ACHN (cell line): ENCODE measurements around the gene TSPAN5.
A peak's percentile ranks its signal among the peaks of the same experiment; 100 is the strongest.

Source experiments
- DNase-seq: peaks from one replicate; pipeline ENCODE4 v3.0.0-alpha.2; 2015
- in situ Hi-C: cut with HindIII; loops from 2 replicates; pipeline ENCODE4 v1.10.0; 2017; ENCODE audit warnings: low sequenced_read_pairs, low pct_ligation_motif_present, low pct_unique_long_range_greater_than_20kb

Gene TSPAN5

DNA sequence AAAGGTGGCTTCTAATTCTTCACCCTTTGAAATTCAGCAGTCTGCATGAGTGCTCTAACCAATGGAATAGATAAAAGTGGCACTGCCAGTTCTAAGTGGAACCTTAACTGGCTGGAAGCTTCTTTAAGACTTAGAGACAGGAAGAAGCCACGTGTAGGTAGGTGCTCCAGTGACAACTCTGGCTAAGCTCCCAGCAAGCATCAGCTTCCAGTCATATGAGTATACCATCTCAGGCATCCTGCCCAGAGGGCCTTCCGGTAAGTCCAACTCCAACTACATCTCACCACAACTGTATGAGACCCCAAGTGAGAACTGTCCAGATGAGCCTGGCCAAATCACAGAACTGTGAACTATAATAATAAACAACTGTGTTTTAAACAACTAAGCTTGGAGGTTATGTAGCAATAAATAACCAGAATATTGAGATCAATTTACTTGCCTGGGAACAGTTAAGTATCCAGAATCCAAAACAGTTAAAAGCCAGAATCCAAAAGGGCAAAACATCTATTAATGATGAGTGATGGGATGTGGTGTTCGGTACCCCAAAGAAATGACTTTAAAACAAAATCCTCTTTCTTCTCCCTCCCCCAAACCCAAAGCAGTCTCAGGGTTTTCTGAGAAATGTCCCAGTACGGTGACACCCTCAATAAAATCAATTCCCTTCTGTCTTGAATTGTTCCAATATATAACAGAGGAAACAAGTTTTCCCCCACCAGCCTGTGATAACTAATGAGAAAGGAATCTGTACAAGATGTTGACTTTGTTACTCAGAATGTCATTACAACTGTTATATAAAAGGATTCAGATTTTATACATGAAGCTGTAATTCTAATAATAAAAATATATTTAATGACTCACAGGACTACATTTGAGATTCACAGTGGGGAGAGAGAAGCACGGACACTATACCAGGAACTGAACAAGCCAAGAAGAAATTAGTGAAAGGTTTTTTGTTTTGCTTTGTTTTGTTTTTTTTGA, 4.2 kb downstream of the TSPAN5 start:
- in situ Hi-C loops = no loop called here
- peak; percentile 38 for DNase-seq

DNA sequence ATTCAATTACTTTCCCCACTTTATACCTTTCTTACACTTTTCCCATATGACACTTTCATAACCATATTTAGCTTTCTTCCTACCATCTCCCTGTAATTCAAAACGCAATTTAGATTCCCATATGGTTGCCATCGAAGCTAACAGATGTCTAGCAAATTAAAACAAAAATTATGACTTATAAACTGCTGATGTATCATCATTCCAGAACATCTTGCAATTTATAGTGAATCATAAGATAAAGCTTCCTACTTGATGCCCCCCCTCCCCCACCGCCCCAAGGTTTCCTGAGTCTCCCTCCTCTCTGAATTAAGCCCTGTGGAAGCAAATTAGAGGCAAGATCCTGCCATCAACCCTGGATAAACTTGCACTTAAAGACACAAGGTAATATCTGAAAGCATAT, 5.4 kb downstream of the TSPAN5 start:
- no peak for DNase-seq
- in situ Hi-C loops = no loop called here

GRCh38 chr4:98648602-98649001, 9.8 kb downstream of the TSPAN5 start:
- in situ Hi-C loops = no loop called here
- no peak for DNase-seq

DNA sequence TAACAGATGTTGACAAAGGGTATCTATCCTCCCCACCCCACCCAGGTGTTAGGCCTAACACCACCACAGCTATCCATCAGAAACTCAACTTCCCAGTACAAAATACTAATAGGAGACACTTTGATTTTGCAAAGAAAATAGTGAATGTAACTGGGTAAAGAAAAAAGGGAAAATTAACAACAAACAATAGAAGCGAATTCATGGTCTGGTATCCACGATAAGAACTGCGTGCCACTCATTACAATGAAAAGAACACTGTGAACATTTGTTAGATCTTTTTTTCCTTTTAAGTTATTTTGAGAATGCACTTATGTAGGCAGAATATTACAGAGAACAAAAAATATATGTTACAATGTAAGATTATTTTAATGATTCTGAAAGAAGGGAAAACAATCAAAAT, 12.0 kb downstream of the TSPAN5 start:
- no peak for DNase-seq
- in situ Hi-C loops = no loop called here

GRCh38 chr4:98645527-98645926, 12.9 kb downstream of the TSPAN5 start:
- no peak for DNase-seq
- in situ Hi-C loops = no loop called here

DNA sequence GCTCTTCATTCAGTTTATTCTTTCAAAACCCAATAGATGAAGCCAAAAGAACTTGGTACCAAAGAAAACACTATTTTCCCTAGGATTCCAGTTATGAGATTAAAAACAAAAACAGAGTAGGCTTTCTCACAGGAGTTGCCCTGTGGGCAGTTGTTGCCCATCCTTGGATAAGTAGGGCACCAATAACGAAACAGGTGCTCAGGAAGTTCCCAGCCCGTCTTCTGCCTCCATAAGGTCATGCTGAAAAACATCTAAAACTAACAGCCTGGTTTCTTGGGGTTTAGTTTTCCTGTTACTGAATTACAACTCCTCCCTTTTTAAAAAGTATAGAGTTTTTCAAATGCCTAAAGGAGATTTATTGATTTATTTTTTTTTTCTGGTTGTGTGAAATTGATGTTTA, 14.7 kb downstream of the TSPAN5 start:
- no peak for DNase-seq
- in situ Hi-C loops = no loop called here

DNA sequence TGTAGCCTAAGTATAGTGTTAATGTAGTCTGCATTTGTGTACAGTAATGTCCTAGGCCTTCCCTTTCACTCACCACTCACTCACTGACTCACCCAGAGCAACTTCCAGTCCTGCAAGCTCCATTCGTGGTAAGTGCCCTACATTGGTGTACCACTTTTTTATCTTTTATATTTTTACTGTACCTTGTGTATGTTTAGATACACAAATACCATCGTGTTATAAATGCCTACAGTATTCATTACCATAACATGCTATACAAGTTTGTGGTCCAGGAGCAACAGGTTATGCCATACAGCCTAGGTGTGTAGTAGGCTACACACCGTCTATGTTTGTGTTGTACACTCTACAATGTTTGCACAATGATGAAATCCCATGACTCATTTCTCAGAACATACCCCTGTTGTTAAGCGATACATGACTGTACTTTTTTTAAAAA, 15.4 kb downstream of the TSPAN5 start:
- peak; percentile 33 for DNase-seq
- in situ Hi-C loops = no loop called here

GRCh38 chr4:98641906-98642668, 16.3 kb downstream of the TSPAN5 start:
- in situ Hi-C loops = no loop called here

GRCh38 chr4:98641376-98641775, 17.0 kb downstream of the TSPAN5 start:
- DNase-seq = no peak
- in situ Hi-C loops = no loop called here

More at GRCh38 chr4:98641906-98642668, 16.3 kb downstream of the TSPAN5 start:
- DNase-seq = no peak

GRCh38 chr4:98639523-98639922, 18.9 kb downstream of the TSPAN5 start:
- in situ Hi-C loops = no loop called here
- DNase-seq = no peak

- no peak for DNase-seq
- in situ Hi-C loops = no loop called here
Observed at GRCh38 chr4:98639108-98639507, 19.3 kb downstream of the TSPAN5 start.

DNA sequence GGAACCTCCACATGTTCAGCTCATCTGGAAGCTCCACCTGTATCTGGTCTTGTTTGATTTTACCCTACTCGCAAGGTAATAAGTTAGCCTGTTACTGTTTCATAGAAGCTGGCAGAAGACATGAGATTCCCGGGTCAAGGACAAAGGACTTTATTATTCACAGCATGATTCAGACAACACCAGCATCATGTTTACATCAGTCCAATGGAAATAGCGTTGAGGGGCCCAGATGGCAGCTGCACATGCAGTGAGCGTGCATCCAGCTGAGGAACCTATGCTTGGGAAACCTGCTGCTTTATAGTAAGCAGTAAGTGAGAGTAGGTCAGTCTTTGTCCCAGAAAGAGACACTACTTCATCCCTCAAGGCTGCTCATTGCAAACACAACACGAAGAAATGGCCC, 19.8 kb downstream of the TSPAN5 start:
- DNase-seq = no peak
- in situ Hi-C loops = no loop called here

GRCh38 chr4:98634061-98634460, 24.4 kb downstream of the TSPAN5 start:
- in situ Hi-C loops = no loop called here

GRCh38 chr4:98633159-98633558, 25.3 kb downstream of the TSPAN5 start:
- DNase-seq = no peak
- in situ Hi-C loops = no loop called here

More at GRCh38 chr4:98634061-98634460, 24.4 kb downstream of the TSPAN5 start:
- no peak for DNase-seq

- in situ Hi-C loops = no loop called here
- no peak for DNase-seq
Observed at GRCh38 chr4:98632258-98632657, 26.2 kb downstream of the TSPAN5 start.

GRCh38 chr4:98631506-98631905, 26.9 kb downstream of the TSPAN5 start:
- in situ Hi-C loops = no loop called here
- DNase-seq = no peak

DNA sequence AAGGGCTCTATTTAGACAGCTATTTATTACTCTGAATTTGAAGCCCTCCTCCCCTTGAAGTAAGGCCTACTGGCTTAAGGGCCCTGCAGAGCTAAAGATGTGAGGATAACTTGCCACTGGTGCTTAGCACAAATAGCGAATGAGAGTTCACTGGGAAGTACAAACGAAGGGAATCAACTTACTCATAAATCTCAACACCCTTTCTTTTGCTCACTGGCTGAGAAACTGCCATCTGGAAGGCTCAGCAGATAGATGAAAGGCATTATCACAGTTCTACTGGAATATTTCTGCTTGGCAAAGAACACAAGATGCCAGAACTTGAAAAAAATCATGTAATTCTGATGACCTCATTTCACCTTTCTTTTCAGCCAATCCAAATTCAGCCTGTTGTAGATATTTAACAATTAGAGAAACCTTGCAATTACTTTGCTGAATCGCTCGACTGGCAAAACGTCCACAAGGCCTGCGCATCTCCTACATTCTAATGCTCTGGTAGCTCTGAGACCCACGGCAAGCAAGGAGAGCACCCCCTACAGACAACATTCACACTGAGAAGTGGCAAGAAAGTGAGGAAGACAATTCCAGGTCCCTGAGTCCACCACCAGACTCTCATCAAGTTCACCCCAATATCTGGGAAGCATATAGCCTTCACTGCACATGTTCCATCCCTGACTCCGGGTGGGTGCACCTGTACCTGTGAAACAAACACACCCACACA, 27.5 kb downstream of the TSPAN5 start:
- DNase-seq = no peak
- in situ Hi-C loops = no loop called here

DNA sequence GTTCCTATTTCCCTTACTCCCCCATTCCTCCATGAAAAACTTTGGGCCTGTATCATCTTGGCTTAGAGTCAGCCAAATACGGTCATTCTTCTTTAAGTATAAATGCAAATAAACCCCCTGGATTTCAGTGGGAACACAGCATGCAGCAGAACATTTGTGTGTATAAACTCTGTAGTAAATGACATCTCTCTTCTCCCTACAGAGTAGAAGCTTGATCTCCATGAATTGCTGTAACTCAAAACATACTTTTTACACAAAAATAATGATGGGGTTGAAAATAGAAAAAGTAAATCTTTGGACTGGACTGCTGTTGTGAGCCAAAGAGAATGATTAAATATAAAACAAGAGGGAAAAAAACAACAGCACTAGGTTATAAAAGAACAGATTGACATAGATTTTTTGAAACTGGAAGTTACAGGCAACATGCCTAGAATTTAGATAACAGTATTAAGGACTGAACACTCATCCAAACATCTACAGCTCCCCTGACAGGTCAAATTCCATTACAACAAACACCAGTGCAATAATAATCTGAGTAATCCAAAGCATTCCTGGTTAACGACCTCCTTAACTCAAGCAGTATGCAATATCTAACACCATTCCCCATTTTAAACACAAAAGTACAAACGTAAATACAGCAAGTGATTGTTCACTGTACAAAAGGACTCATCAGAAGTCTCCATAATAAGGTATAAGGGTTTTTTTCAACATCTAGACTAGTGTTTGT, 30.7 kb downstream of the TSPAN5 start:
- no peak for DNase-seq
- in situ Hi-C loops = no loop called here
